GM18520 (cell line): Measurements from ENCODE around the gene GNB4.

ENCODE experiments used
- ATAC-seq: cut with Tn5 transposase; IDR thresholded peaks from one replicate; pipeline ENCODE4 v1.9.1; 2021; ENCODE audit not compliant: unreplicated experiment

GNB4 gene

DNA sequence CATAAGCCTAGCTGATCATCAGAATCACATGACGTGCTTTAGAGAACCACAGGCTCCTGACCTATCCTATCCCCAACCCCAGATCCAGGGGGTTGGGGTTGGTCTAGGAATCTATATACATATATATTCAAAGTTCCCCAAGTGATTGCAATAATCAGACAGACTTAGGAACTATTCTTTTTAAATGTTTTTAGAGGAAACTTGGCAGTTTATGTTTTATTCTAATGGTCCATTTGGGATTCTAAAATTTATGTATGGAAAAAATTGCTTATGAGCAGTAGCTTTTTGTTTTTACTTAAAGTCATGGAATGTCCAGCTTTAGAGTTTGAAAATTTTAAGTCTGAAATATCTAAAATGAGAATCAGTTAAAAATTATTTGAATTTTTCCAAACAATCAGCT lies 81.6 kb downstream of the GNB4 start:
- no peak for ATAC-seq

DNA sequence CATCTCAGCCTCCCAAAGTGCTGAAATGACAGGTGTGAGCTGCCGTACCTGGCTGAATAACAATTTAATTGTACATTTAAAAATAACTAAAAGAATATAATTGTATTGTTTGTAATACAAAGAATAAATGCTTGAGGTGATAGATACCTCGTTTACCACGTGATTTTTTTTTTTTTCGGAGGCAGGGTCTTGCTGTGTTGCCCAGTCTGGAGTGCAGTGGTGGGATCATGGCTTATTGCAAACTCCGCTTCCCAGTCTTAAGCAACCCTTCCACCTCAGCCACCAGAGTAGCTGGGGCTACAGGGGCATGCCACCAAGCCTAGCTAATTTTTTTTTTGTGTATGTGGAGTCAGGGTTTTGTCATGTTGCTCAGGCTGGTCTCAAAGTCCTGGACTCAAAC lies 87.9 kb downstream of the GNB4 start:
- no peak for ATAC-seq

DNA sequence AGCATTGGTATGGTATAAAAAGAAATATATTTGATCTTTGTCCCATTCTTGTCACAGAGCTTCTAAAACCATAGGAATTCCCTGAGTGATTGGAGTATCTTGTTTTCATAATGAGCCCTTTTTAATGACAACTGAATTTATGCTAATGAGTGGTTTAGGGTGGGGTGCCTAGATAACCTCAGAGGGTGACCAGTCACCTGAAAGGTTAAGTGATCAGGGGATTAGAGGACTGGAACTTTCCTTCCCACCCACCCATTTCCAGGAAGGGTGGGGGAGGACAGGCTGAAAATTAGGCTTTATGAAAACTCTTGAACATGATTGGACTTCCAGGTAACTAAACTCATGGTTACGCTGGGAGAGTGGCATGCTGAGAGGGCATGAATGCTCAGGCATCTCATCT lies 95.3 kb downstream of the GNB4 start:
- ATAC-seq: no peak

DNA sequence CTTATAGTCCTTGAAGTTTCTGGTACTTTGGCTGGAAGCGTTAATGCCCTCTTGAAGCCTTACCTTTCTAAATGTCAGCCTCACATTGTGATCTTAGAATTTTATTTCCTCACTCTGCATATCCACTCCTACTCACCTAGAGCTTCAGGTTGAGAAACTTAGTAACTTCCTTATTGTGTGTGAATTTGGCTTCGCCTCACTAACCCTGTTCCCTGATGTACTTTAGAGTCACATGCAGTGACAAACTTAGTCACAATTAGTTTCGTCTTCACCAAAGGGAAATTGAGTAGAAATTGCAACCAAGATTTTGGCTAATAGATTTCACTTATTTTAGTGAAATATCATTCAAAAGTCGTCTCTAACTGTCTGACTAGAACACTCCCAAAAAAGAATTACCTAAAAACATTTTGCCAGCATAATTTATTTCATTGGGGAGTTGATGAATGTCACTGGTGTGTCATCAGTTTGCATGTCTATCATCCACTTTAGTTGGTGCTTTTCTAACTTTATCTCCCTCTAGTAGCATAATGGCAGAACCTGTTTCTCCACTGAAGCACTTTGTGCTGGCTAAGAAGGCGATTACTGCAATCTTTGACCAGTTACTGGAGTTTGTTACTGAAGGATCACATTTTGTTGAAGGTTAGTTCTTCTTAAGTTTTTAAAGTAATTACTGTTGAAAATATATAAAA lies 102.8 kb downstream of the GNB4 start:
- ATAC-seq: peak; percentile 71

DNA sequence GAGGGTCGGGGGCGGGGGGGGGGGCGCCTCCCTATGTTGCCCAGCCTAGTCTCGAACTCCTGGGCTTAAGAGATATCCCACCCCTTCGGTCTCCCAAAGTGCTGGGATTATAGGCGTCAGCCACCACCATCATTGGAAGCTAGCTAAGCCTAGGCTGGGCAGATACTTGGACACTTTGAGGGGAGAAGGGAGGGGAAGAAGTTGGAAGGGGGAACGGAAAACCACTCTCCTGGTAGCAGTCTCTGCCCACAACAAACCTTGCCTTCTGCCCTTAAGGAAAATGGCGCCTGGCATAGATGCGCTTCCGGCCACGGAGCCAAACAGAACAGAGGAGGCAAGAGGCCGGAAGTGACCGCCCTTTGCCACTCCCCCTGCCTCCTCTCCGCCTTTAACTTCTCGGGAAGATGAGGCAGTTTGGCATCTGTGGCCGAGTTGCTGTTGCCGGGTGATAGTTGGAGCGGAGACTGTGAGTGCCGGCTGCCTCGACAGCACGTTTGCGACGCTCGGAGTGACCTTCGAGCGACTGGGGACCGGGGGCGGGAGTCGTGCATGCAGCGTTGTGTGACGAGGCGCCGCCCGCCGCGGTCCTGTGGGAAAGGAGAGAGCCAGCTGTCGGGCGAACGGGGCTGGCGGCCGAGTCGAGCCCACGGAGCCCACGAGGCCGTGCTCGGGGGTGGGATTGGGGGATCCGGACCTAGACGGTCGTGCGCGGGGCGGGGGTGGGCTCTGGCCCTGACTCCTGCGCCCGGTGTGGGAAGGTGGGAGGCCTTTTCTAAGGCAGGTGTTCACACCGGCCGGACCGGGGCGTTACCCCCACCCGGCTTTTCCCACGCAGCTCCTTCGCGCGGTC lies 103.7 kb downstream of the GNB4 start, which contains the start of gene MFN1:
Gene MFN1 (plus strand): TSS at position 365 of the 850 bp plus-strand sequence. CDS start 1,143 bp downstream, outside the sequence.
- peak; percentile 90 for ATAC-seq
